ENCODE results near the gene CCDC174. TPM values are rescaled to one million over a fixed set of nuclear protein-coding genes. Genes with fewer than 3 reads are reported as not detected.
"Not testable (repeated sequence)": the region's sequence is repeated elsewhere in the genome, so short reads cannot be mapped to it uniquely, and the experiment has no call there.

CCDC174 gene
- polyA plus RNA-seq (2013, experiment 1 of 2; ENCODE audit: insufficient read length), result 16.7 TPM
- polyA plus RNA-seq (2013, experiment 2 of 2; ENCODE audit: insufficient read length), result 16.1 TPM

DNA sequence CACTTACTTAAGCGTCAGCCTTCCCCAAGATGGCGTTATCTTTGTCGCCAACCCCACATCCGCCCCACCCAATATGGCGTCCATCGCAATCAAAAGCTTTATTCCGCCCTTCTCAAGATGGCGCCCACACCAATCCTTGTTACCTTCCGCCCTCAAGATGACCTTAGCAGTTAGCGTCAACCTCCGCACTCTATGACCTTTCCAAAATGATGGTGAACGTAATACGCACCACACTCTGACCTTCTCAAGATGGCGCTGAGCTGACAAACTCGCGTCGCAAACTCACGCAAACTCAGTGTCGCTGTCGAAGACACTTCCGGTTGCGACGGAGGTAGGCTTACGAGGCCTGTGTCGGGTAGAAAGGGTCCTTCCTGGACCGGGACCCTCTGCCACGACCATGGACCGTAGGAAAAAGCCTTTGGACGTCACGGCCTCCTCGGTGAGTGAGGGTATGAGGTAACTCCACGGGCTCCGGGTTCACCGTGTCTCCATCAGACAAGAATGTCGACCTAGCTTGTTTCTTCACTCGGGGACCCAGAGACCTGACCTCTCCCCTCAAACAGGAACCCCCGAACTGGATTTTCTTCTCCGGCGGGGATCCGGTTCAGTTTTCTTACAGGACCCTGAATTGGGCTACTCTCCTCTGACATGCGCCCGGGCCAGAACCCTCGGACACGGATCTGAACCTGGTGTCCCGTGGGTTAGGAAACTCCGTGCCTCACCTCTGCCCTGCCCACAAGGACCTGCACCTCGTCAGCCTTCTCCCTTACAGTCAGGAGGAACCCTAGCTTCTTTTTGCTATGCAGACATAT is at the start of gene CCDC174:
TSS of gene CCDC174 (plus strand) at position 323 of the 812 bp plus-strand sequence. CDS start at position 398, 75 bp downstream.
- peak; percentile 99 for DNase-seq

DNA sequence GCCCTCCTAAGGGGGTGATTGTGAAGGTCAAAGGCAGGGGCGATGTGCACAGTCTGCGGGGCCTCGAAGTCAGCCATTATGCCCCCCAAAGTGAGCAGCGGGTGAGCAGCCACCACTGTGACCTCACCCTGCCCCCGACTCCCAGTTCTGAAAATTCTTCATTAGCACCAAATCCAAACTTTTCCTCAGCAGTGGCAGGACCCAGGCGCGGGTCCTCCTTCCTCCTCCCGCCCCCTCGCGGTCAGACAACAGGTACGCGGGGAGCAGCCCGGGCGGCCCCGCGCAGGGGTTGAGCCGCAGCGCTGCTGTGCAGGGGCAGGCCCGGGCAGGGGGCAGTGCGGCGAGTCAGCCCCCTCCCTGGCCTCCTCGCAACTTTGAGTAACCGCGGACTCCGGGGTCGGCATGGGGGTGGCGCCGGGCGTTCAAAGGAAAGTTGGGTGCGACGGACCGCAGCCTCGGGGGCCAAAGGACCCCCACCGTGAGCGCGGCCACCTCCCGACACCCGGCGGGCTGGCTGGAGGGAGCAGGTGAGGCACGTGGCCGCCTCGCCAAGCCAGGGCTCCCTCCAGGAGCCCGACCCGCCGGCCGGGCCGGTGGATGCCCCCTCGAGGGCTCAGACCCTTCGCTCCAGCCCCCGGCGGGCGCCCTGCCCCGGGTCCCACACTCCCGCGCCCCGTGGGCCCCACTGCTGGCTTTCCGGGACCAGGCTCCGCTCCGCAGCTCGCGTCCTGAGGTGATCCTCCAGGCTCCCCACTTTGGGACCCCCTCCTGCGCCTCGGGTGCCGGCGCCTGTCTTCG is 49.4 kb upstream of the CCDC174 start:
- no peak for DNase-seq

DNA sequence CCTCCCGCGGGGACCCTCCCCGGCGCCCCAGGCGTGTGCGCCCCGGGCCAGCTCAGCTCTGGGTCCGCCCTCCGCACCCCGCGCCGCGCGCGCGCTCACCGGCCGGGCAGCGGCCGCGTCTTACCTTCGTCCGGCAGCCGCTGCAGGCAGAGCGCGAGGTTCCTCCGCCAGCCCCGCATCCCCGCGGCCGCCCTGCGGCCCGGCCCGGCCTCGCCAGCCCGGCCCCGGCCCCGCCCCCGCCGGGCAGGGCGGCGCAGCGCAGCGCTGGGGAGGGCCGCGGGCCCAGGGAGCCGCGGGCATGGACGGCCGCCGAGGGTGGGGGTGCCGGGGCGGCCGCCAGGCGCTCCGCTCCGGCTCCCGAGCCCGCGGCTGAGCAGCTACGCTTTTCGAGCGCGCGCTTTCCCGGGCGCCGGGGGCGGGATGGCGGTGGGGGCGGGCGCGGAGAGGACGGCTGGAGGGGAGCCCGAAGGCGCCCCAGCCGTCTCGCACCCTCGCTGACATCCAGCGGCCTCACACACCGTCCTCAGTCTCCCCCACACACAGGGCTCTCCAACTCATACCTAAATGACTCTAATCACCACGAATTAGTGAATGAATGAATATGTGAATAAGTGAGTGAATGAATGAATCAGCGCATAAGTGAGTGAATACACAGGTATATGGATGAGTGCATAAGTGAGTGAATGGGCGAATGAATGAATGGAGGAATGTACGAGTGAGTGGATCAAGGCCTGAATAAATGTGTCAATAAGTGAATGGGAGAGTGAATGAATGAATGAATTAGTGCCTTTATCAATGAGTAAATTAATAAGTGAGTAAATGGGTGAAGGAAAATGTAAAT is 48.5 kb upstream of the CCDC174 start:
- no peak for DNase-seq

DNA sequence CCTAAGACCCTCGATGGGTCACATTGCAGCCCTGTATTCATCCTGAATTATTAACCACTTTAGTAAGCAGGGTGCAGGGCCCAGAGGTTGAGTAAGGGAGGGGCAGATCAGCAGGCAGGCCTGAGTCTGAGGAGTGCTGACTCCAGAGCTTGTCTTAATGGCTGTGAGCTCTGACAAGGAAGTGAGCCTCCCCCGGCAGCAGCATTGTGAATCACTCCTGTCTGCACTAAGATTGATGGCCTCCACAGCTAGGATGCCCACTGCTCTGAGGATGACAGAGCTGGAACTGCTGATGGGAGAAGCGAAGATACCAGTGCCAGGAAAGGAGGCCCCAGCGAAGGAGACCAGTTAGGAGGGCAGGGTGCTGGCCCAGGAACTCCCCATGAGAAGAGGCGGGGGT is 46.5 kb upstream of the CCDC174 start:
- DNase-seq, result no peak

DNA sequence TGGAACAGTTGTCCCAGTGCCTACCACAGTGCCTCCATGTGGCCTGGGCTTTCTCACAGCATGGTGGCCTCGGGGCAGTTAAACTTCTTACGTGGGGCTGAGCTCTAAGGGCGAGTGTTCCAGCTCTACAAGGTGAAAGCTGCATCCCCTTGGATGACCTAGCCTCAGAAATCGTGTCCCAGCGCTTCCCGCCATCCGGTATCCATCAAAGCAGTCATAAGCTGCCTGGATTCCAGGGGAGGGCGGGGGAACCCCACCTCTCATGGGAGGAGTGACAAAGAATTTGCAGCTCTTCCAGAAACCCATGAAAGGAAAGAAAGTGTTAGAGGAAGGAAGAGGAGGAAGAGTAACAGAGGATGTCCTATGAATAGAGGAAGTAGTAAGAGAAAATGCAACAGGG is 45.8 kb upstream of the CCDC174 start:
- DNase-seq, result no peak

DNA sequence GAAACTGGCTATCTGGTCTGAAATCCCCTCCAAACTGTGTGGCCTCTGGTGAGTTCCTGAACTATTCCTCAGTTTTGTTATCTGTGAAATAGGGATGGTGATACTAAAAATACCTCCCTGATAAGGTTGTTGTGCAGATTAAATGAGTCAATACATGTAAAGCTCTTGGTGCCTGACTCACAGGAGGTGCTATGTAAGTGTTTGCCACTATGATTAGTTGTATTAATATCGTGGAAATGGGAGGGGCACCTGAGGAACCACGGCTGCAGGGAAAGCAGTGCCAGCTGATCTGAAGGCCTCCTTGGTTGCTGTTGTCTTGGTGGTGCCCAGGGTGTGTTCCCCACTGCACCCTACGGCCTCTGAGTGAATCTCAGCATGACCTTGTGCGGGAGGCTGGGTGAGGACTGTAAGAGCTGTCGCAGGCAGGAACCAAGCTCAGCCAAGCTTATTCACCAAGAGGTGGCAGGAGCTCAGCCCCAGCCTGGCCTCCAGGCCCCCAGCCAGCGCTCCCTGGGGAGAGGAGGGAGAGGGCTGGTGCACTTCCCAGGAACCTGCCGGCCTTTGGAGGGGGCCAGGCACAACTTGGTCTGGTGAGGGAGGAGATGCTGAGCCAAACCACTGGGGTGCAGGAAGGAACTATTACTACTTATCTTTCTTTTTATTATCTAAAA is 44.8 kb upstream of the CCDC174 start:
- DNase-seq, result no peak

DNA sequence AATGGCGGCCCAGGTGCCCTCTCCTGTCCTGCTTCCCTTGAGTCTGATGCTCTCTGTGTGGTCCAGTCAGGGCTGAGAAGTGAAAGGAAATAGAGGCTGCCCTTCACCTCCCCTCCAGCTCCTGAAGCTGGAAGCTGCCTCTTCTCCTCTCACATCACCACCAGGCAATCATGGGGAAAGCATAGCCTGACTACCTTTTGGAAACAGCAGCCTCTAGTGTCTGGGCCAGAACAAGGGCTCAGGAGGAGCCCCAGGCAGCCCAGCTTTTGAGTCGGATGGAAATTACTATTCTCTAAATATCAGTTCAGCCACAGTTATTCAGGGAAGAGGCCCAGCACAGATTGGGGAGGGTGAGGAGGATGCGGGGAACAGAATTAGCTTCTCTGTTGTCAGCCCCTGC is 43.3 kb upstream of the CCDC174 start:
- no peak for DNase-seq

DNA sequence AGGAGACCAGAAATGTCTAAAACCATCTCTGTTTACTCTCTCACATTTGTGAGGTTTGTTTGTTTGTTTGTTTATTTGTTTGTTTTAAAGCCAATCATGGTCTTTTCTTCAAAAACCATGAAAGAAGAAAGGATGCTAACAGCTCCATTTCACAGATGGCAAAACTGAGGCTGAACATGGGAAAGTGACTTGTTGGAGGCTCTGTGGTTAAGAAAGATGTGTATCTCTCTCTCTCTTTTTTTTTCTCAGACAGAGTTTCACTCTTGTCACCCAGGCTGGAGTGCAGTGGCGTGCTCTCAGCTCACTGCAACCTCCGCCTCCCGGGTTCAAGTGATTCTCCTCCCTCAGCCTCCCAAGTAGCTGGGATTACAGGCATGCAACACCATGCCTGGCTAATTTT is 42.5 kb upstream of the CCDC174 start:
- DNase-seq, result not testable (repeated sequence)

DNA sequence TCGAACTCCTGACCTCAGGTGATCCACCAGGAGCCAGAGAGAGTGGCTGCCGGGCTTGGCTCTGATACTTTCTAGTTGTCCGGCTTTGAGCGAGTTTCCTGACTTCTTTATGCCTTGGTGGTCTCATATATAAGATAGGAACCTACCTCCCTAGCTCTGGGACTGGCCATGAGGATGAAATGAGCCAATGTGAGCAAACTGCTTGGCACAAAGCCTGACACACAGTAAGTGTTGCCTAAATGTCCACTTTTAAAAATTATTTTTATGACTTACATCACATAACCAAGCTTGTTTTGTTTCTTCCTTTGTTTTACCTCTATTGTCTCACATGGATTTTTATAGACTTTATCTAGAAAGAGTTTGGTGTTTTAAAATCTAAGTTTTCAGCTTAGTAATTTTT is 42.1 kb upstream of the CCDC174 start:
- DNase-seq, result no peak

DNA sequence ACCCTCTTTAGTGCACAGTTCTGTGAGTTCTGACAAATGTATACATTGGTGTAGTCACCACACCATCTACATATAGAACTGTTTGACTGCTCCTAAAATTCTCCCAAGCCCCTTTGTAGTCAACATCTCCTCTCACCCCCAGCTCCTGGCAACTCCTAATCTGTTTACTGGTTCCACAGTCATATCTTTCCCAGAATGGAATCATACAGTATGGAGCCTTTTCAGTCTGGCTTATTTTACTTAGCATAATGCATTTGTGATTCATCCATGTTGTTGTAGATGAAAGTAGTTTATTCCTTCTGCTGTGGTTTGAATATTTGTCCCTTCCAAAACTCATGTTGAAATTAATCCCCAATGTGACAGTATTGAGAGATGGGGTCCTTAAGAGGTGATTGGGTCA is 41.6 kb upstream of the CCDC174 start:
- no peak for DNase-seq

DNA sequence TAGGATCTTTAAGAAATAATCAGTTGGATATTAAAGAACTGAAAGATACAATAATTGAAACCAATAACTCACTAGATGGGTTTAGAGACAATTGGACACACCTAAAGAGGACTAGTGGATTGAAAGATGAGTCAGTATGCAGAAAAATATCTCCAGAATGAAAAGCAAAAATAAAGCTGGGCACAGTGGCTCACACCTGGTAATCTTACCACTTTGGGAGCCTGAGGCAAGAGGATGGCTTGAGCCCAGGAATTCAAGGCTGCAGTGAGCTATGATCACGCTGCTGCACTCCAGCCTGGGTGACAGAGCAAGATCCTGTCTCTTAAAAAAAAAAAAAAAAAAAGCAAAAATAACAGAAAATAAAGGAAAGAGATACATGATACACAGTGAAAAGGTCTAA is 37.4 kb upstream of the CCDC174 start:
- DNase-seq, result no peak

DNA sequence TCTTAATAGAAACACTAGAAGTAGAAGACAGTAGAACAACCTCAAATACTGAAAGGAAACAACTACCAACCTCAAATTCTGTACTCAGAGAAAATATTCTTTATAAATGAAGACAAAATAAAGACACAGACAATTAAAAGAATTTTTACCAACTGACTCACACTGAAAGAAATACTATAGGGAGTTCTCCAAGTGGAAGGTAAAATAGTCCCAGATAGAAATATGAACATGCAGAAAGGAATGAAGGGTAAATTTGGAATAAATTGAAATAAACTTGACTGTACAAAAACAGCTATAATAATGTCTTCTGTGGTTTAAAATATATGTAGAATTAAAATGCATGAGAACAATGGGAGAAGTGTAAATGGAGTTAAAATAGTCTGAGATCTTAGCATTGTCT is 36.7 kb upstream of the CCDC174 start:
- no peak for DNase-seq

DNA sequence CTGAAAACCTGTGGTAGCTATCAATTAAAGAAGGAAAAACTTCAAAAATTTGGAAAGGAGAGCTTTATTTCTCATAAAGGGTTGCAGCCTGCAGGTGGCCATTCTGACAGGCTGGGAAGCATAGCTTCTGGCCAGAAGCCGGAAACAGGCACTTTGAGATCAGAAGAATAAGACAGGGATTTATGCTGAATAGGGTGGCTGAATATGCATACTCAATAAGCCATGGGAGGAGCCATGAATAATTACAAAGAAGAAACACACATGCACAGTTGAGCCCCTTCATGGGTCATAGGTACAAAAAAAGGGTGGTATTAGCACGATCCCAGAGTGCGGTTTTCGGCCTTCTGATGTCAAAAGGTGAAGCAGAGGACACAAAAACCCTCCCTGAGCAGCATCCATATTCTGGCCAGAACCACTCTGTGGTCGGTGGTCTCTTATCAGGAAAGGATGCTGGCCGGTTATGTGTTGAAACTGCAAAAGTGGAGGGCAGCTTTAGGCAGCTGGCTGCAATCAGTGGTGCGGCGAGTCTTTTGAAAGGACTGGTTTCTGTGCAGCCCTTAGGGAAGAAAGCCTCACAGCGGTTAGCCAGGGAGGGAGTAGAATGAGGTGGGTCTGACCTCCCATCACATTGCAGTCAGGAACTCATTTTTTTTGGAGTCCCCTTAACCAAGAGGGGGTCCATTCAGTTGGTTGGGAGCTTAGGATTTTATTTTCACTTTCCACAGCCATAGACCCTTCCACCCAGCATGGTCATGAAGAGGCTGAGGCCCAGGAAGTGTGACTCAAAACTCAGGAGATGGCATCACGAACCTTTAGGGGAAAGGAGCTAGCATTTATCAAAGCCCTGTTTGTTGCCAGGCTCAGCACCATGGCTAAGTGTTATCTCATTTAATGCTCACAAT is 34.7 kb upstream of the CCDC174 start:
- DNase-seq, result no peak

DNA sequence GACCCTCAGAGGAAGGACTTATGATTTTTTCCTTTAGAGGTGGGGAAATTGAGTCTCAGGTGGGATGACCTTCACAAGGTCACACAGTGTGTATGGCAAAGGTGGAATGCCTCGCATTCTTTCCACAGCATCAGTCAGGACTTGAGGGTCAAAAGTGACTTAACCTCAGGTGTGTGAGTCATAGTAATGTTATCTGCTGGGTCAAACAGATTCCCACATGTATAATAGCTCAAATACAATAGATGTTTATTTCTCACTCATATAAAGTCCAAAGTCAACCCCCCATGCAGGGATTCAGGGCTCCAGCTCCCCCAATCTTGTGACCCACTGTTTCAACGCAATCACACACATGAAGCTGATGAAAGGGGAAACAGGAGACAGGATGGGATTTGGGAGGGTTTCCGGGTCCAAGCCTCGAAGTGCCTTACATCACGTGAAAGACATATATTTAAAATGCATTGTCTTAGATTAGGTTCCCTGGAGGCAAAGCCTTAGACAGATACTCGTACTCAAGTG is 34.0 kb upstream of the CCDC174 start:
- no peak for DNase-seq

DNA sequence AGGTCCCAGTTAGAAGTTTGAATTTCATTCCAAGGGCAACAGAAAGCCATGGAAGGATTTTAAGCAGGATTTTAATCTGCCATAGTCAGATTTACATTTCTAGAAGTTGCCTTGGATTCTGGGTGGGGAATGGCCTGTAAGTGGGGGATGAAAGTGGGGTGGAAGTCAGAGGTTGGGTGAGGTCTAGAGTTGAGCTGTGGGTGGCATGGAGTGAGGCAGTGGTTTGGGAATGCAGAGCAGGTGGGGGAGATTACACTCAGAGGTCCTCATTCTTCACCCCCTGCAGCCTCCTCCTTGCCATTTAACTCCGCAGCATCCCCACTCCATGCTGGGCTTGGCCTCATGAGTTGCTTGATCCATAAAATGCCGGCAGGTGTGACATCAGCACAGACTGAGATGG is 32.0 kb upstream of the CCDC174 start:
- no peak for DNase-seq

DNA sequence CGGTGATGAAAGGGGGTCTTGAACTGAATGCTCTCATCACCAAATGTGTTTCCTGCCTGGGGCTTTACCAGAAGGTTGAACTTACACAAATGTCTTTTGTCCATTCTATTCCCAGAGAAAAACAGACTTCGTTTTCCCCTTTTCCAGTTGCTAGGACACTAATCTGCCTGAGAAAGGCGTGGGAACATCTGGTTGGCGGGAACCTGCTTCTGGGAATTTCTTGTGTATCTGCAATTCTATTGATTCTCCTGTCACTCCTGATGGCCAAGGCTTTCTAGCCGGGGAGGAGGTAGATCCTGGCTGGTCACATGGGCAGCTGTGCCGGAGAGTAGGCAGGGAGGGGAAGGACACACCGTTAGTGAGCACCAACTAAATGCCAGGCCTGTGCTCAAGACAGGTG is 31.1 kb upstream of the CCDC174 start:
- no peak for DNase-seq

DNA sequence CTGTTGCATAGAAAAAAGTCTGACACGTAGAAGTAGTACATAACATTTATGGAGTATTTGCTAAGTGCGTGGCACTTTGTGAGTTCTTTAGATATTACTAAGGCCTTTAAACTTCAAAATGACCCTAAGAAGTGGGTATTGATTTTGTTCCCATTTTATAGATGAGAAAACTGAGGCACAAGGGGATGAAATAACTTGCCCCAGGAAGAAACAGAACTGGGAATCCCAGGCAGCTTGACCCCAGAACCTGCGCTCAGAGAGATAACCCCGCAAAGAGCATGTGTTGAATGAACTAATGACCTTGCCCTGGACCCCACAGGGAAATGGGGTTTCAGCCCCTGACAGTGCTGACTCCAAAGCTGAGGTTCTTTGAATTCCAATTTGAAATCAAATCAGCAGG is 30.5 kb upstream of the CCDC174 start:
- DNase-seq, result no peak

DNA sequence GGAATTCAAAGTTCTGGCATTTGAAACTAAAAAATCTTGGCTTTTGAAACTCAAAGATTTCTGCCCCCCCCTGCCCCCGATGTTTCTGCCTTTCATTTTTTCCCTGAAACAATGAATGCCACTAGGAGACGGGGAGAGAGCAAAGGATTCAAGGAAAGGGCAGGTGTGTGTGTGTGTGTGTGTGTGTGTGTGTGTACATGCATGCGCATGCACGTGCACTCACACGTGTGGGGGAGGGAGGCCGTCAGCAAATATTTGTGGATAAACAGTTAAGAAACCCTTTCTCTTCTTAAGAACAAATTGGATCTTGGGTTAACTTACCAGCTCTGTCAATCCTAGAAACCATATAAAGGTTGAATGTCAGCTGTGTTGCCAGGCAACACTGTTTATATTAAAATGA is 29.2 kb upstream of the CCDC174 start:
- DNase-seq, result no peak

DNA sequence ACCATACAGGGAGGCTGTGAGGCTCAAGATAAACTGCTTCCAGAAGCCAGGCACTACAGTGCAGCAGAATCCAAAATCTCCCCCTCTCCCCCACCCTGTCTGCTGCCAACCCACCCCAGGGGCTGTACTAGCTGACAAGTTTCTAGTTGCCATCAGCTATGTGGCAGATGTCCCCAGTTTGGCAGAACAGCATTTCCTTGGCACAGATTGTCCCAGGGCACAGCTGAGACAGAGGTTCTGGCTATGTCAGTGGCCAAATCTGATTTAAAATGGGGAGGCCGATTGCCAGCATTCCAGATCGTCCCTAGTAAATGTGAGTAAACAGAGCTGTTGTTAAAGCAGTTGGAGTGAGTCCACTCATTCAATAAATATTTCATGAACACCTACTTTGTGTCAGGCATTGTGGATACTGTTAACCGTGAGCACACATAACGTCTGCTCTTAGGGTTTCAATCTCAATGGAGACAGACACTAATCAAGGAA is 28.0 kb upstream of the CCDC174 start:
- no peak for DNase-seq

DNA sequence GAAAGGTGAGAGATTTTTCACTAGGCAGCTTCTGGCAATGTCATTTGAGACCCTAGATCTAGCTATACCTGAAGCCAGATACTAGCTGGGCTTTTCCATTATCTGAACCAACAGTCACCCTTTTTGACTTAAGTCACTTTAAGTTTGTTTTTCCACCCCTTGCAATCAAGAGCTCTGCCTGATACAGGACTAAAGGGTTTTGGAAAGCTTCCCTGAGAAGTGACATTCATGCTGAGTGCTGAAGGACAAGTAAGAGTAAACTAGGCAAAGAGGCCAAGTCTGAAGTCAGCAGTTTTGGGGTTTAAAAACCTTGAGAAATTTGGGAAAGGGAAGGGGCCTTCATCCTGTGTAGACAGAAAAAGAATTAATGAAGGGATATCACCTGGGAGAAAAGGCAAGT is 27.1 kb upstream of the CCDC174 start:
- no peak for DNase-seq

DNA sequence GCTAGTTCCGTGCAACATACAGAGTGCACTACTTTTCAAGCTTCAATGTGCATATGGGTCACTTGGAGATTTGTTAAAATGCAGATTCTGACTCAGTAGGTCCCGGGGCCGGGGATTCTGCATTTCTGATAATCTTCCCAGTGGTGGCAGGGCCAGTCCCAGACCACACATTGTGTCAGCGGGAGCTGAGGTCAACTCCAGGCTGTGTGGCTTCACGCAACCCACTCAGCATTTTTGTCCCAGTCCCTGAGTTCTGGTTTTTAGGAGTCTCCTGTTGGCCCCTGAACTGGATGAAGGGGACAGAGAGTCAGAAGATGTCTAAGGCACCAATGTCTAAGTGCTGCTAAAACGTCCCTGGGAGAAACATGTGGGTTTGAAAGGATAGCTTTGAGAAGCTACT is 26.1 kb upstream of the CCDC174 start:
- no peak for DNase-seq
